Type B pancreatic cell (in vitro differentiated cells): ENCODE measurements around the gene IL3RA. TPM values are rescaled to one million over a fixed set of nuclear protein-coding genes. Genes with fewer than 3 reads are reported as not detected.

Source experiments
- DNase-seq: peaks from one replicate; pipeline ENCODE4 v3.0.0; 2021; ENCODE audit warnings: mixed read lengths; ENCODE audit not compliant: unreplicated experiment; ENCODE audit errors: extremely low spot score
- H3K27ac Mint-ChIP-seq: 2 replicates; pipeline ENCODE4 v1.8.0; 2021; ENCODE audit warnings: mild to moderate bottlenecking, mixed read lengths
- H3K27me3 Mint-ChIP-seq: 2 replicates; pipeline ENCODE4 v1.8.0; 2021; ENCODE audit warnings: mixed read lengths
- H3K36me3 Mint-ChIP-seq: 2 replicates; pipeline ENCODE4 v1.8.0; 2021; ENCODE audit warnings: mixed read lengths
- H3K4me1 Mint-ChIP-seq: one replicate; pipeline ENCODE4 v1.8.0; 2021; ENCODE audit warnings: mixed read lengths; ENCODE audit not compliant: unreplicated experiment
- H3K4me3 Mint-ChIP-seq: 2 replicates; pipeline ENCODE4 v1.8.0; 2021; ENCODE audit warnings: mild to moderate bottlenecking, mixed read lengths
- H3K9me3 Mint-ChIP-seq: 2 replicates; pipeline ENCODE4 v1.8.0; 2021; ENCODE audit warnings: mixed read lengths
- CTCF ChIP-seq: fragments of 200-600 bp; sonication (generic); conservative IDR thresholded peaks from 2 replicates; pipeline ENCODE4 v1.5.0; 2021; ENCODE audit warnings: antibody characterized with exemption, mild to moderate bottlenecking
- long read RNA-seq: library from polyadenylated mRNA; unstranded; transcript quantifications from one replicate; pipeline ENCODE4 v2.0.0, GENCODE V29; 2020
- total RNA-seq: library from RNA; stranded (reverse); gene quantifications from 2 replicates; pipeline ENCODE4 v1.2.1, GENCODE V29; 2021; ENCODE audit warnings: low replicate concordance

Gene IL3RA
- total RNA-seq: not detected in 2 replicates
- long read RNA-seq, partial matches to known transcripts: 0 of 2 reads
- long read RNA-seq, other reads (novel, unspliced or antisense): 1 of 2 reads

DNA sequence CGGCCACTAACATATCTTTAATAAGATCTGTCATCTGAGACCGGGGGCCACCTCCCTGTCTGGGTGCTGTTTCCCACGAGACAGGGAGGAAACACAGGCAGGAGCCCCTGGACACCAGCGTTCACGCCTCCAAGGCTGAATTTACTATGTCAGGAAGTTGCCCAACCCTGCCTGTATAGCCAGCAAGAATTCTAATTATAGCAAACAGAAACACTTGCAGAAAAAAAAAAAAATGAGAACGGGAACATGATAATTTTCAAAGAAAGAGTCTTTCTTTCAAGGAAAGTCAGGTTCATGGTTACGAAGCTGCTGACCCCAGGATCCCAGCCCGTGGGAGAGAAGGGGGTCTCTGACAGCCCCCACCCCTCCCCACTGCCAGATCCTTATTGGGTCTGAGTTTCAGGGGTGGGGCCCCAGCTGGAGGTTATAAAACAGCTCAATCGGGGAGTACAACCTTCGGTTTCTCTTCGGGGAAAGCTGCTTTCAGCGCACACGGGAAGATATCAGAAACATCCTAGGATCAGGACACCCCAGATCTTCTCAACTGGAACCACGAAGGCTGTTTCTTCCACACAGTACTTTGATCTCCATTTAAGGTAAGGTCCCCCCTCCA, at the start of gene IL3RA:
Gene IL3RA, plus strand, starts transcription at position 455 of the 613 bp plus-strand sequence. CDS start 4,981 bp downstream, outside the sequence.
- no peaks in the 10 kb centered on the region for H3K4me1 Mint-ChIP-seq
- no peaks in the 10 kb centered on the region for H3K36me3 Mint-ChIP-seq
- H3K27ac Mint-ChIP-seq: no peak within 1 kb of the TSS
- H3K9me3 Mint-ChIP-seq: no peaks in the 10 kb centered on the region
- peak within 1 kb of the TSS; percentile 36 for H3K4me3 Mint-ChIP-seq
- no peak for TF ChIP-seq CTCF
- DNase-seq: no peak
- no peaks in the 10 kb centered on the region for H3K27me3 Mint-ChIP-seq

GRCh38 chrX:1289535-1289934, 47.0 kb upstream of the IL3RA start:
- no peak for TF ChIP-seq CTCF
- H3K36me3 Mint-ChIP-seq: no peaks in the 10 kb centered on the region
- H3K9me3 Mint-ChIP-seq: no peaks in the 10 kb centered on the region
- peaks cover 3% of the 10 kb centered on the region for H3K27me3 Mint-ChIP-seq
- H3K4me3 Mint-ChIP-seq: no peak overlapping the region
- no peak for DNase-seq
- H3K27ac Mint-ChIP-seq: no peak overlapping the region
- H3K4me1 Mint-ChIP-seq: peaks cover 5% of the 10 kb centered on the region

- Mint-ChIP-seq H3K4me1 (peaks cover 5% of the 10 kb centered on the region), H3K27ac (no peak overlapping the region), H3K27me3 (peaks cover 3% of the 10 kb centered on the region), H3K9me3 (peaks cover 10% of the 10 kb centered on the region), H3K4me3 (no peak overlapping the region), H3K36me3 (no peaks in the 10 kb centered on the region)
- no peak for DNase-seq
- TF ChIP-seq CTCF: no peak
Measured at GRCh38 chrX:1291110-1291740, 45.4 kb upstream of the IL3RA start.

- peaks cover 3% of the 10 kb centered on the region for H3K27me3 Mint-ChIP-seq
- no peak for DNase-seq
- H3K4me1 Mint-ChIP-seq: peaks cover 5% of the 10 kb centered on the region
- TF ChIP-seq CTCF: no peak
- no peak overlapping the region for H3K27ac Mint-ChIP-seq
- H3K4me3 Mint-ChIP-seq: no peak overlapping the region
- H3K9me3 Mint-ChIP-seq: peaks cover 10% of the 10 kb centered on the region
- H3K36me3 Mint-ChIP-seq: no peaks in the 10 kb centered on the region
Measured at GRCh38 chrX:1292575-1293290, 43.9 kb upstream of the IL3RA start.

GRCh38 chrX:1294301-1295067, 42.1 kb upstream of the IL3RA start:
- H3K9me3 Mint-ChIP-seq: peaks cover 10% of the 10 kb centered on the region
- TF ChIP-seq CTCF: no peak
- DNase-seq: no peak
- H3K36me3 Mint-ChIP-seq: no peaks in the 10 kb centered on the region
- H3K27me3 Mint-ChIP-seq: peaks cover 3% of the 10 kb centered on the region
- H3K4me1 Mint-ChIP-seq: peaks cover 5% of the 10 kb centered on the region
- no peak overlapping the region for H3K4me3 Mint-ChIP-seq
- no peak overlapping the region for H3K27ac Mint-ChIP-seq
